ELF-1 (cell line): ENCODE data around the gene MRPL28.
"Not testable (repeated sequence)": the region's sequence is repeated elsewhere in the genome, so short reads cannot be mapped to it uniquely, and the experiment has no call there.

Source experiments
- DNase-seq: peaks from one replicate; pipeline ENCODE4 v3.0.0-alpha.2; 2016; ENCODE audit warnings: low read depth, low spot score

Gene MRPL28

GRCh38 chr16:373848-374615 is 3.7 kb upstream of the MRPL28 start:
- DNase-seq, result no peak

DNA sequence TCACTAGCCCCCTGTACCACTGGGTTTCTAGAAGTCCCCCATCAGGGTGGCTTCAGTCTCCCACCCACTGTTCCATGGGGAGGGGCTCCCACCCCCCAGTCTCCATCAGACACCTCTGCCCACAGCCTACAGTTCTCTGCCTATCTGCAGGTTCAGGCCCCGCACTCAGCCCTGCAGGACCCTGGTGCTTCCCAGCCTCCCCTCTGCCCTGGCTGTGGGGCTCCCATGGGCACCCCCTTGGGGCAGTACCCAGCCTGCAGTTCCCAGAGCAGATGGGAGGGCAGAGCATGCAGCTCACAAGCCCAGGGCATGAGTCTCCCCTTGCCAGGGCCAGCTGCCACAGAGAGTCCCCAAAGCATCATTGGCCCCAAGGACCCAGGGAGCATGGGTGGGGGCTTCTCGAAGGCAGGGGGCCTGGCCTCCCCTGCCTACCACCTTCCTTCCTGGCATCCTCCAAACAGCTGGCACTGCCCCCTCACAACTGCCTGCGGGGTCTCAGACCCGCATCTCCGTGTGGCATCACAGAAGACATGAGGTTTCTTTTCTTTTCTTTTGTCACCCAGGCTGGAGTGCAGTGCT is 2.8 kb upstream of the MRPL28 start:
- no peak for DNase-seq

DNA sequence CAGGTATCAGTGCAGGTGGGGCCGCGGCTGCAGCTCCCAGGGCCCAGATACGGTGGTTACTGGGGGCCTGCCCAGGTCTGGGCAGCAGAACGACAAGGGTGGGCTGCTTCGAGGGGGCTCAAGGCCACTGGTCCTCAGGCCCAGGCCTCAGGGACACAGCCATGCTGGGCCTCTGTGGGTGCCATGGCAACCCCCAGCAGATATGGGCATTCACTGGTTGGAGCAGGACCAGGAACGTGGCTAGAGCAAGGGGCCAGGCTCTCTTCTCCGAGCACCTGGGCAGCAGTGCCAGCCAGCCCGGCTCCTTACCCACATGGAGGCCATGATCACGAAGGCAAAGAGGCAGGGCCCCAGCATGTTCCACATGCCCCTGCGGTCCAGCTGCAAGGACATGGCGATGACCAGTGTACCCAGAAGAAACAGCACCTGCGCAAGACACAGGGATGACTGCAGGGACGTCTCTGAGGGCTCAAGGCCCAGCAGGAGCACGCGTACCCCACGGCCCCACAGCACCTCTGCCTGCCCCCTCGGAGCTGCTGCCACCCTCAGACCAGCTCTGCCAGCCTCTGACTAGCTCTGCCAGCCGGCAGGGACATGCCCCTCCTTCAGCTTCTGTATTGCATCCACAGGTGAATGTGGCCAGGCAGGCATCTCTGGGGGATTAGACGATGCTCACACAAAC is 2.1 kb upstream of the MRPL28 start:
- DNase-seq, result no peak

GRCh38 chr16:371515-372301 is 1.4 kb upstream of the MRPL28 start:
- DNase-seq, result no peak

- no peak for DNase-seq
Observed at GRCh38 chr16:370979-371514, 709 bp upstream of the MRPL28 start.

- no peak for DNase-seq
Observed at GRCh38 chr16:369866-370436, 387 bp downstream of the MRPL28 start.

- DNase-seq, result no peak
Observed at GRCh38 chr16:369275-369865, 968 bp downstream of the MRPL28 start.

DNA sequence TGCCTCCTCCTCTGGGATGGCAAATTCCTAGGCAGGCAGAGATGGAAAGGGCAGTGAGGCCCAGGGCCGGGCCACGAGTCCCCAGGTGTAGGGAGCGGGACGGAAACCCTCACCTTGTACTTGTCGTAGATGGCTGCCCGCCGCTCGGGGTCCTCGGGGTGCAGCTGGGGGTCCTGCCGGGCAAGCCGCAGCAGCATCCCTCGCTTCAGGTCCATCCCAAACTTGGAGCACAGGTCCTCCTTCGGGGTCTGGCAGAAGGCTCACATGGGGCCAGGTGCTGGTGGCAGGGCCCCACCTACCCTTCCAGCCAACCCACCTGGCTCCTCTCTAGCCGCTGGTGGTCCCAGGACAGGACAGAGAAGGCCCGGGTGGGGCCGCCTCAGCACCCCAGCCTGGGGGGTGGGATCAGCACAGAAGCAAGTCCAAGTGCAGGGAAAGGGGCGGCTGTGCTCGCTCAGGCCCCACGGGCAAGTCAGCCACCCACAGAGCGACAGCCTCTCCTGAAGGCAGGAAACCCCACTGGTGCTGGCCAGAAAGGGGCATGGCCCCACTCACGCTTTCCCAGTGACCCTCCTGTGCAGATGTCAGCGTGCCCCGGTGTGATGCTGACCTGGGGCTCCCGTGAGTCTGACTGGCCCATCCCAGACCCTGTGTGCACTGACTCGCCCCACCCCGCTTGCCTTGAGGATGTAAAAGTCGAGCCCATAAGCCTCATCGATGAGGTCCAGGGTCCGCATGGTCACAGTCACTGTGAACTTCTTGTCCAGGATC is 1.8 kb downstream of the MRPL28 start:
- no peak for DNase-seq

DNA sequence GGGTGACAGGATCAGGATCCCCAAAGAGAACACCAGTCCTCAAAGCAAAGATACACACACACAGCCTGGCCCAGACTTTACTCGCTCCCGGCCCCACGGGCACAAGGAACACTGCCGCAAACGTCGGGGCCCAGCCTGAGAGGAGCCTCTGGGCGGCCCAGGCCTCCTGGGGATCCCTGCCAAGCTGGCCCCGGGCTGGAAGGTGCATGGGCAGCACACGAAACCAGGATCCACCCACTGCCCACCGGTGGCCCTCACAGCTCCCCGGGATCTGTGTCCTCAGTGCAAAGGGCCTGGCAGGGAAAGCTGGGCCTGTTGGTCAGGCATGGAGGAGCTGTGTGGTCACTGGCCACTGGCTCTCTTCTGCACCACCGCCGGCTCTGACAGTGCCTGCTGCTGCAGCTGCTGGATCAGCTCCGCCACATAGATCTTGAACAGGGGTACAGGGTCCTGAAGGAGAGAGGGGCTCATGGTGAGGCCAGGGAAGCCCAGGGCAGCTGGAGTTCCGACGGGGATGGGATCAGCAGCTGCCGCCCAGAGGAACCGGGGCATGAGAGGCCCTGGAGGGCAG is 2.9 kb downstream of the MRPL28 start:
- DNase-seq, result no peak

GRCh38 chr16:366476-366875 is 3.9 kb downstream of the MRPL28 start:
- DNase-seq, result no peak

DNA sequence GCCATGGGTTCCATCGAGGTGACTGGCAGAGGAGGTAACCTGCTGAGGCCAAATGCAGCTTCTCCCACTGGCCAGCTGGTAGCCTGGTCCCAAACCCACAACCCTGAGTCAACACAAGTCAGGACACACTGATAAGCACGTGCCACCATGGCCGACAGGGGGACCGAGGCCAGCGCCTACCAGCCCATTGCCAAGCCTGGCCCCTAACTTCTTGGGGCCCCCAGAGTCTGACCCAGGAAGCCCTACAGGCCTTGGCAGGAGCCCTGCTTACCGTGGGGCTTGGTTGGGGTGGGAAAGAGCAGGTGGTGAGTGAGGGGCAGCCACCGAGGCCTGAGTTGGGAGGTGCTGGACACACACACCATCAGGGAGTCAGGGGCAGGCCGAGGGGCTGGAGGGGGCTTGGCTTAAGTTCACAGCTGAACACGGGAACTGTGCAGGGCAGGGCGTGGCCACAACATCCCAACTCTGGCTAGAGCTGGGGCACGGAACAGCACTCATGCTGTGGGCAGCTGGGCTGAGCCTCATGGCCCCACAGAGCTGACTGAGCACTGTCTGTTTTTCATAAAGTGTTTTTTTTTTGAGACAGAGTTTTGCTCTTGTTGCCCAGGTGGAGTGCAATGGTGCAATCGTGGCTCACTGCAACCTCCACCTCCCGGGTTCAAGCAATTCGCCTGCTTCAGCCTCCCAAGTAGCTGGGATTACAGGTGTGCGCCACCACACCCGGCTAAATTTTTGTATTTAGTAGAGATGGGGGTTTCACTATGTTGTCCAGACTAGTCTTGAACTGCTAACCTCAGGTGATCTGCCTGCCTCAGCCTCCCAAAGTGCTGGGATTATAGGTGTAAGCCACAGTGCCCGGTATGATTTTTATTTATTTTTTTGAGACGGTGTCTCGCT is 5.5 kb downstream of the MRPL28 start:
- DNase-seq, result no peak

DNA sequence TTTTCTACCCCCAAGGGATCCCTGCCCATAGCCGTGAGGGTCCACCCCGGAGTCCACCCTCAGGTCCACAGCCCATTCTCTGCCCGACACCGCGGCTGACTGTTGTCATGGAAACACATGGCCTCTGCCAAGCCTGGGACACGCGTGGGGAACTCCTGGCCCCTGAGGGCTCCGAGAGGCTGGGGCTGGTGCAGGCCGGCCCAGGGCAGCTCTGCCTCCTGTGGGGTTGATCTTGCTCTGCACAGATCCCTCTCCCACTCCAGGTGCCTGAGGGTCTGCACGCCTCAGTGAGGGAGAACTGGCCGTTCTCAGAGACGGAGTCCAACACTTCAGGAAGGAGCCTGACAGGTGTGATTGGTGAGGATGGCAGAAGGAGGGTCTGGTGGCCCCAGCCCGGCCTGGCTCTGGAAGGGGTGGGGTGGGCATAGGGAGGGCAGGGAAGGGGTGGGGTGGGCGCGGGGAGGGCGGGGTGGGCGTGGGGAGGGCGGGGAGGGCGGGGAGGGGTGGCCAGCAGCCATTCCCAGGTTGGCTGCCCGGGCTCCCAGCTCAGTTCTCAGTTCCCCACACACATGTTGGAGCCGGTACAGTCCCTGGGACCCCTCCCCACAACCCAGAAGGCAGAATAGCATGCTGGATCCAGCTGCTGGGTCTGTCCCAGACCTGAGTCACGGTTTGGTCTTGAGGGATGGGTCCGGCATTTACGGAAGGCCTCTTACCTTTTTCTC is 6.4 kb downstream of the MRPL28 start:
- DNase-seq, result peak; percentile 50

DNA sequence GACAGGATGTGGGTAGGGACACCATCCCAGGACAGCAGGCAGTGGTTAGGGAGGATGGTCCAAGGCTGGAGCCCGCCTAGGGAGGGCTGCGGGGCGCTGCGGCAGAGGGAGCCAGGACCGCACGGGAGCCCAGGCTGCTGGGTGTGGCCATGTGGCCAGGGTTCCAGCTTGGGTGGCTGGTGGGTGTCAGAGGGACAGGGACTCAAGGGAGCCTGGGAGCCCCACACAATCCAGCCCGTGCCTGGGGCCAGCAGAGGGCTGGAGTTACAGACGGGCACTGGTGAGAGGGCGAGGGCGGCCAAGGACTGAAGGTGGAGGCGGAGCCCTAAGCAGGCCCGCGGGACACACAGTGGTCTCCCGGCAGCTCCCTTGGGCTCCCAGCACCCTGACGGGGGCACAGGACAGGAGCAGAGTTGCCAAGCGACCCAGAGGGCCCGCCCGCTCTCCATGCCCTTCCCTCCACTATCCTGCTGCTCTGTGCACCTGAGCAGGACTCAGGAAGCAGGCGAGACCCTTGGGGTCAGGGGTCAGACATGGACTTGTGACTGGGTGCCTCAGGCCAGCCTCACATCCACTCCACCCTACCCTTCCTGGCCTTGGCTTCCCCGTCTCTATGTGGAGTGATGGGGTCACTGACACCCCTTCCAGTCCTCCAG is 7.1 kb downstream of the MRPL28 start:
- no peak for DNase-seq

- not testable (repeated sequence) for DNase-seq
Observed at GRCh38 chr16:362702-362999, 7.7 kb downstream of the MRPL28 start.

- peak; percentile 78 for DNase-seq
Observed at GRCh38 chr16:361872-362701, 8.3 kb downstream of the MRPL28 start.

GRCh38 chr16:361341-361871 is 8.9 kb downstream of the MRPL28 start:
- DNase-seq, result no peak
